ENCODE results near the gene TCF12. TPM values are rescaled to one million over a fixed set of nuclear protein-coding genes. Genes with fewer than 3 reads are reported as not detected.
A peak's percentile ranks its signal among the peaks of the same experiment; 100 is the strongest.

TCF12 gene
- total RNA-seq, 1 experiment from 2014 or later = 102 TPM

DNA sequence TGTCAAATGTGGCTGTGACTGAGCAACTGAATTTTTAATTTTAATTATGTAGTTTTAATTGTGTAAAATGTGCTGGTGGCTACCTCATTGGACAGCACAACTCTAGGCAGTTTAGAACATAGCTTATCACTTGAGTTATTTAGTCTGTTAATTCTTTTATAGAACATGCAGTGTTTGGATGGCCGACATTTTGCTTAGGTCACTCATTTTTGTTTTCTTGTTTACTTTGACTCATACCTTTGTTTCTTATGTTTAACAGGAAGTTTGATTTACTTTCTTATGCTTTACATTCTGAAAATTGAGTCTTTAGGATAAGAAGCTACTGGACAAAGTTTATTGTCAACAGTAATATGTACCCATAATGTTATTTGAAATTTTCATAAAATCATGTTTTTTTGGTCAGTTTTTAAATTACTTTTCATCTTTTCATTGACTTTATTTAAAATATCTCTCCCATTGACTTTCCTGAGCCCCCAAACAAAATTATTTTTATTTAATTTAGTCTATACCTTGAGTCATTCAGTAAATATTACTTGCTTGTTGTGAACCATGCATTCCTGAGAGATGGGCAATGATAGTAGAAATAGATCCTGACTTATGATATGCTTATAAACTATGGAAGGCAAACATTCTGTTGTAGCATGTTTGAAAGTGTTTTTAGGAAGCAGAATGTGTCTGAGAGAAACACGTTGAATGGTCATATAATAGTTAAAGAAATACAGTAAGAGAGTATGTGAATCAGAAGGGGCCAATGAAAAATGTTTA, 60.6 kb downstream of the TCF12 start:
- DNase-seq (ENCODE audit: low read depth, low spot score) = peak; percentile 85
- intact Hi-C loops (cut with micrococcal nuclease; ENCODE audit: unreplicated experiment) = no loop called here
- Histone ChIP-seq H3K9me3 (ENCODE audit: control insufficient read depth, insufficient read depth, low read depth, low read length) (no peaks in the 10 kb centered on the region), H3K27me3 (ENCODE audit: control insufficient read depth, insufficient read depth, low read length) (no peaks in the 10 kb centered on the region), H3K27ac (ENCODE audit: low read length) (peak overlapping the region; percentile 82), H3K4me1 (ENCODE audit: control insufficient read depth, insufficient read depth, low read length) (peaks cover 47% of the 10 kb centered on the region), H3K4me3 (ENCODE audit: low read depth in 2 of 2, low read length in 2 of 2) (no peak overlapping the region), H3K36me3 (ENCODE audit: control insufficient read depth, insufficient read depth, low read length) (no peaks in the 10 kb centered on the region)
- TF ChIP-seq SIN3A (IDR thresholded peaks at IDR 0.05; ENCODE audit: borderline replicate concordance, insufficient read depth, low read depth, low read length) = no peak
- BruUV-seq (replicated peaks) = no TSS peak
- ATAC-seq = peak; percentile 91
- ChIA-PET POLR2A (no interaction called here), CTCF (interaction anchor here (0.6 kb wide), 1 partner anchor 17 kb away, joined by 12 read pairs; no protein-coding TSS in a partner anchor)
- in situ Hi-C loops (cut with HindIII; ENCODE audit: low pct_unique_long_range_greater_than_20kb, low sequenced_read_pairs) = no loop called here

DNA sequence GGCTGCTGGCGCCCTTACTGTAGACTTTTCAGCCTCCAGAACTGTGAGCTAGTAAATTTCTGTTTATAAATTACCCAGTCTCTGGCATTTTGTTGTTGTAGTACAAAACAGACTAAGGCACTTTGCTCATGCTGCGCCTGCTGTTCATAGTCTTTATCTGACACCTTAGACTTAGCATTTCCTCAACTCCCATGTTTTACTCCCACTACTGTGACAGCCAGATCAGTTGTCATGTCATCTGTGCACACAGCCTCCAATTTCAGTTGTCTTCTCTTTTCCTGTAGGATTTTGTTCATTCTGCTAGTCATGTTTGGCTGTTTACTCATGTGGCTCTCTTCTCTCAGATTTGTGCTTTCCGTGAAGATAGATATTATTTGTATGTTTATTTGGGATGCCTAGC, 62.0 kb downstream of the TCF12 start:
- CTCF ChIA-PET = no interaction called here
- POLR2A ChIA-PET = no interaction called here
- H3K9me3 ChIP-seq (ENCODE audit: control insufficient read depth, insufficient read depth, low read depth, low read length) = no peaks in the 10 kb centered on the region
- H3K36me3 ChIP-seq (ENCODE audit: control insufficient read depth, insufficient read depth, low read length) = no peaks in the 10 kb centered on the region
- H3K27me3 ChIP-seq (ENCODE audit: control insufficient read depth, insufficient read depth, low read length) = no peaks in the 10 kb centered on the region
- DNase-seq (ENCODE audit: low read depth, low spot score) = no peak
- intact Hi-C loops (cut with micrococcal nuclease; ENCODE audit: unreplicated experiment) (no loop called here), in situ Hi-C loops (cut with HindIII; ENCODE audit: low pct_unique_long_range_greater_than_20kb, low sequenced_read_pairs) (no loop called here)
- no peak for ATAC-seq
- H3K4me3 ChIP-seq (ENCODE audit: low read depth in 2 of 2, low read length in 2 of 2) = no peak overlapping the region
- no TSS peak for BruUV-seq (replicated peaks)
- TF ChIP-seq SIN3A (IDR thresholded peaks at IDR 0.05; ENCODE audit: borderline replicate concordance, insufficient read depth, low read depth, low read length) = no peak
- TF ChIP-seq, protein P1, sequence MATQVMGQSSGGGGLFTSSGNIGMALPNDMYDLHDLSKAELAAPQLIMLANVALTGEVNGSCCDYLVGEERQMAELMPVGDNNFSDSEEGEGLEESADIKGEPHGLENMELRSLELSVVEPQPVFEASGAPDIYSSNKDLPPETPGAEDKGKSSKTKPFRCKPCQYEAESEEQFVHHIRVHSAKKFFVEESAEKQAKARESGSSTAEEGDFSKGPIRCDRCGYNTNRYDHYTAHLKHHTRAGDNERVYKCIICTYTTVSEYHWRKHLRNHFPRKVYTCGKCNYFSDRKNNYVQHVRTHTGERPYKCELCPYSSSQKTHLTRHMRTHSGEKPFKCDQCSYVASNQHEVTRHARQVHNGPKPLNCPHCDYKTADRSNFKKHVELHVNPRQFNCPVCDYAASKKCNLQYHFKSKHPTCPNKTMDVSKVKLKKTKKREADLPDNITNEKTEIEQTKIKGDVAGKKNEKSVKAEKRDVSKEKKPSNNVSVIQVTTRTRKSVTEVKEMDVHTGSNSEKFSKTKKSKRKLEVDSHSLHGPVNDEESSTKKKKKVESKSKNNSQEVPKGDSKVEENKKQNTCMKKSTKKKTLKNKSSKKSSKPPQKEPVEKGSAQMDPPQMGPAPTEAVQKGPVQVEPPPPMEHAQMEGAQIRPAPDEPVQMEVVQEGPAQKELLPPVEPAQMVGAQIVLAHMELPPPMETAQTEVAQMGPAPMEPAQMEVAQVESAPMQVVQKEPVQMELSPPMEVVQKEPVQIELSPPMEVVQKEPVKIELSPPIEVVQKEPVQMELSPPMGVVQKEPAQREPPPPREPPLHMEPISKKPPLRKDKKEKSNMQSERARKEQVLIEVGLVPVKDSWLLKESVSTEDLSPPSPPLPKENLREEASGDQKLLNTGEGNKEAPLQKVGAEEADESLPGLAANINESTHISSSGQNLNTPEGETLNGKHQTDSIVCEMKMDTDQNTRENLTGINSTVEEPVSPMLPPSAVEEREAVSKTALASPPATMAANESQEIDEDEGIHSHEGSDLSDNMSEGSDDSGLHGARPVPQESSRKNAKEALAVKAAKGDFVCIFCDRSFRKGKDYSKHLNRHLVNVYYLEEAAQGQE (IDR thresholded peaks at IDR 0.05; ENCODE audit: insufficient read depth in 1 of 2, low read depth in 2 of 2, low read length in 1 of 2) = no peak
- no peak for TF ChIP-seq TCF7L2 (IDR thresholded peaks at IDR 0.05; ENCODE audit: low read depth, low read length)
- no peak for TF ChIP-seq POLR2AphosphoS5 (IDR thresholded peaks at IDR 0.05; ENCODE audit: low read depth, low read length)
- TF ChIP-seq, protein P2, sequence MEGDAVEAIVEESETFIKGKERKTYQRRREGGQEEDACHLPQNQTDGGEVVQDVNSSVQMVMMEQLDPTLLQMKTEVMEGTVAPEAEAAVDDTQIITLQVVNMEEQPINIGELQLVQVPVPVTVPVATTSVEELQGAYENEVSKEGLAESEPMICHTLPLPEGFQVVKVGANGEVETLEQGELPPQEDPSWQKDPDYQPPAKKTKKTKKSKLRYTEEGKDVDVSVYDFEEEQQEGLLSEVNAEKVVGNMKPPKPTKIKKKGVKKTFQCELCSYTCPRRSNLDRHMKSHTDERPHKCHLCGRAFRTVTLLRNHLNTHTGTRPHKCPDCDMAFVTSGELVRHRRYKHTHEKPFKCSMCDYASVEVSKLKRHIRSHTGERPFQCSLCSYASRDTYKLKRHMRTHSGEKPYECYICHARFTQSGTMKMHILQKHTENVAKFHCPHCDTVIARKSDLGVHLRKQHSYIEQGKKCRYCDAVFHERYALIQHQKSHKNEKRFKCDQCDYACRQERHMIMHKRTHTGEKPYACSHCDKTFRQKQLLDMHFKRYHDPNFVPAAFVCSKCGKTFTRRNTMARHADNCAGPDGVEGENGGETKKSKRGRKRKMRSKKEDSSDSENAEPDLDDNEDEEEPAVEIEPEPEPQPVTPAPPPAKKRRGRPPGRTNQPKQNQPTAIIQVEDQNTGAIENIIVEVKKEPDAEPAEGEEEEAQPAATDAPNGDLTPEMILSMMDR (IDR thresholded peaks at IDR 0.05) = no peak
- H3K4me1 ChIP-seq (ENCODE audit: control insufficient read depth, insufficient read depth, low read length) = peaks cover 58% of the 10 kb centered on the region
- peak overlapping the region; percentile 82 for H3K27ac ChIP-seq (ENCODE audit: low read length)

DNA sequence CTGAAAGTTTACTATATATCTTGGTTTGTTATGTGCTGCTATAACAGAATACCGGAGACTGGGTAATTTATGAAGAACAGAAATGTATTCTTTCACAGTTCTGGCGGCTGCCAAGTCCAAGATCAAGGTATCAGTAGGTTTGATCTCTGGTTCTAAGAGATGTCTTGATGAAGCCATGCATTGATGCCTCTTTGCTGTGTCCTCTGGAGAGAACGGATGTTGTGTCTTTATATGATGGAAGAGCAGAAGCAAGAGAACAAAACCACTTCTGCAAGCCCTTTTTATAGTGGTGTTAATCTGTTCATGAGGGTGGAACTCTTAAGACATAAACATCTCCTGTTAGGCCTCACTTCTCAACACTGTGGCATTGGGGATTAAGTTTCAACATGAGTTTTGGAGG, 62.7 kb downstream of the TCF12 start:
- ATAC-seq = no peak
- intact Hi-C loops (cut with micrococcal nuclease; ENCODE audit: unreplicated experiment) = no loop called here
- CTCF ChIA-PET = no interaction called here
- peaks cover 59% of the 10 kb centered on the region for H3K4me1 ChIP-seq (ENCODE audit: control insufficient read depth, insufficient read depth, low read length)
- in situ Hi-C loops (cut with HindIII; ENCODE audit: low pct_unique_long_range_greater_than_20kb, low sequenced_read_pairs) = no loop called here
- no TSS peak for BruUV-seq (replicated peaks)
- TF ChIP-seq POLR2AphosphoS5 (IDR thresholded peaks at IDR 0.05; ENCODE audit: low read depth, low read length) (no peak), SIN3A (IDR thresholded peaks at IDR 0.05; ENCODE audit: borderline replicate concordance, insufficient read depth, low read depth, low read length) (no peak), TCF7L2 (IDR thresholded peaks at IDR 0.05; ENCODE audit: low read depth, low read length) (no peak)
- TF ChIP-seq, protein P1 (IDR thresholded peaks at IDR 0.05; ENCODE audit: insufficient read depth in 1 of 2, low read depth in 2 of 2, low read length in 1 of 2) = no peak
- TF ChIP-seq, protein P2 (IDR thresholded peaks at IDR 0.05) = no peak
- no peaks in the 10 kb centered on the region for H3K36me3 ChIP-seq (ENCODE audit: control insufficient read depth, insufficient read depth, low read length)
- no peak for DNase-seq (ENCODE audit: low read depth, low spot score)
- no peaks in the 10 kb centered on the region for H3K27me3 ChIP-seq (ENCODE audit: control insufficient read depth, insufficient read depth, low read length)
- POLR2A ChIA-PET = no interaction called here
- no peaks in the 10 kb centered on the region for H3K9me3 ChIP-seq (ENCODE audit: control insufficient read depth, insufficient read depth, low read depth, low read length)
- no peak overlapping the region for H3K4me3 ChIP-seq (ENCODE audit: low read depth in 2 of 2, low read length in 2 of 2)
- H3K27ac ChIP-seq (ENCODE audit: low read length) = 0 out of 2 replicates have a peak overlapping the region, but pooled peaks have one; percentile 31
